HG02852 (cell line): ENCODE measurements around the gene DOCK3.
"Not testable (repeated sequence)": the region's sequence is repeated elsewhere in the genome, so short reads cannot be mapped to it uniquely, and the experiment has no call there.

Experiments
- ATAC-seq: cut with Tn5 transposase; IDR thresholded peaks from one replicate; pipeline ENCODE4 v1.9.1; 2021; ENCODE audit warnings: mild to moderate bottlenecking, moderate library complexity; ENCODE audit not compliant: unreplicated experiment

DOCK3 gene

GRCh38 chr3:51083490-51083889 is 408.8 kb downstream of the DOCK3 start:
- no peak for ATAC-seq

- ATAC-seq: not testable (repeated sequence)
These were observed 417.4 kb downstream of the DOCK3 start for GRCh38 chr3:51092141-51092540.

GRCh38 chr3:51094838-51095237 is 420.1 kb downstream of the DOCK3 start:
- not testable (repeated sequence) for ATAC-seq

- no peak for ATAC-seq
These were observed 425.2 kb downstream of the DOCK3 start for GRCh38 chr3:51099794-51100535.

DNA sequence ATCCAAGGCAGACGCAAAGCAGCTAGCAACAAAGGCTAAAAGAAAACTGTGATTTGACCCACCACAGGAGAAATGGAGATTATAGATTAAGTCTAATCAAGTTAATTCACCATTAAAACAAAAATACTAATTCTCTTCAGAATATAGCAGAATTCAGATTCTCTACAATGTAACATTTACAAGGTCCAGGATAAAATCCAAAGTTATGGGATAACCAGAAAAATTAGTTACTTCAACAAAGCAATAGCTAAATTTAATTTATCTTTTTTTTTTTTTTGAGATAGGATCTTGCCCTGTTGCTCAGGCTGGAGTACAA is 425.8 kb downstream of the DOCK3 start:
- no peak for ATAC-seq

GRCh38 chr3:51102396-51102795 is 427.7 kb downstream of the DOCK3 start:
- no peak for ATAC-seq

- ATAC-seq: no peak
These were observed 431.6 kb downstream of the DOCK3 start for GRCh38 chr3:51106242-51106876.

GRCh38 chr3:51110586-51110985 is 435.9 kb downstream of the DOCK3 start:
- no peak for ATAC-seq

- ATAC-seq: no peak
These were observed 448.2 kb downstream of the DOCK3 start for GRCh38 chr3:51122944-51123343.

- no peak for ATAC-seq
These were observed 448.8 kb downstream of the DOCK3 start for GRCh38 chr3:51123531-51123930.

- ATAC-seq: not testable (repeated sequence)
These were observed 456.9 kb downstream of the DOCK3 start for GRCh38 chr3:51131607-51132006.

GRCh38 chr3:51137715-51138114 is 463.0 kb downstream of the DOCK3 start:
- no peak for ATAC-seq

GRCh38 chr3:51139616-51140015 is 464.9 kb downstream of the DOCK3 start:
- no peak for ATAC-seq

GRCh38 chr3:51141573-51141972 is 466.8 kb downstream of the DOCK3 start:
- ATAC-seq: no peak

DNA sequence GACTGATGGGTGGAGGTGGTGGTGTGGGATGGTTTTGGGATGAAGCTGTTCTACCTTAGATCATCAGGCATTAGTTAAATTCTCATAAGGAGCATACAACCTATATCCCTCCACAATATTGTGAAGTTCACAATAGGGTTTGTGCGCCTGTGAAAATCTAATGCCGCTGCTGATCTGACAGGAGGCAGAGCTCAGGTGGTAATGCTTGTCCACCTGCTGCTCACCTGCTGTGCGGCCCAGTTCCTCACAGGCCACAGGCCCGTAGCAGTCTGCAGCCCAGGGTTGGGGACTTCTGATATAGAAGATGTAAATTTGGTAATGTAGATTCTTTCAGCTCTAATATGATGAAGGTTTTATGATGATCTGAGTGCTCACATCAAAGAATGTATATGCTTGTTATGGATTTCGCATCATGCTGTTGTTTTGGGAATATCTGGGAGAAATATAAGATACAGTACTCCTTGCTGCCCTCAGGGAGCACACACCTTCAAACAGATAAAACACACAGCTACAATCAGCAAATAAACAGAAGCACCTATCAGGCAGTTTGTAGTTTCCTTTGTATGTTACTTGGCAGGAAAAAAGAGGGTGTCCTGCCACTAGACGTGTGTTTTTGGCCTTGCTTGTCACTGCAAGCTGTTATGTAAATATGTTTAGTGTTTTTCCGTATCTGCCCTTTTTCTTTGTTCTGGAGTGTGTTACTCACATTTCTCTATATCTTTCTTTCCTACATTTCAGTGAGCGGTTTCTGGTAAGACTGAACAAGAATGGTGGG is 471.3 kb downstream of the DOCK3 start:
- ATAC-seq: no peak

DNA sequence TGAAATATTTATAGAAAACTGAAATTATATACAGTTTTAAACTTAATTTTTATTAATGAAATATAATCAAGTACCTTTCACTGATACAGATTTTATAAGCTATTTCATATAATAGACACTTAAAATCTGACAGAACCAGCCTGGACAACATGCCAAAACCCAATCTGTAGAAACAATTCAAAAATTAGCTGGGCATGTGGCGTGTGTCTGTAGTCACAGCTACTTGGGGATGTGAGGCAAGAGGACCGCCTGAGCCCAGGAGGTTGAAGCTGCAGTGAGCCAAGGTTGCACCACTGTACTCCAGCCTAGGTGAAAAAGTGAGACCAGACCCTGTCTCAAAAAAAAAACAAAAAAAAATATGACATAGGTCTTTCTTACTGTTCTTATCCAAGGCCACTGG is 472.1 kb downstream of the DOCK3 start:
- ATAC-seq: no peak

DNA sequence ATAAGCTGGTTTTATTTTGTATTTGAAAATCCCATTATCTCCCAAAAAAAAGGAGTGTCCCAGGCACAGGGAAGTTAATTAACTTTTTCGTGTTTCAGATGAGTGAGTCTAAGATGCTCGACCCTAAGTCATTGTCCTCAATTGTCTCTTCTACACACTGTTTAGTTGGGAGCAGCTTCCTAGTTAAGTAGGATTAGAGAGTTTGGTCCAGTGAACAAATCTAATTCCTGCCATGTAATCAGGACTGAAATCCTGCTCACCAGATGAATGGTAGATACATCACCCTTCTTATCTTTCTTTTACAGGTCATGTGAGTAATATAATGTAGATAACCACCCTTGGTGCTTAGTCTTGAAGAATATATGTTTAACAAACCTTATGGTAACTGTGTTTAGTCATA is 481.4 kb downstream of the DOCK3 start:
- ATAC-seq: no peak

DNA sequence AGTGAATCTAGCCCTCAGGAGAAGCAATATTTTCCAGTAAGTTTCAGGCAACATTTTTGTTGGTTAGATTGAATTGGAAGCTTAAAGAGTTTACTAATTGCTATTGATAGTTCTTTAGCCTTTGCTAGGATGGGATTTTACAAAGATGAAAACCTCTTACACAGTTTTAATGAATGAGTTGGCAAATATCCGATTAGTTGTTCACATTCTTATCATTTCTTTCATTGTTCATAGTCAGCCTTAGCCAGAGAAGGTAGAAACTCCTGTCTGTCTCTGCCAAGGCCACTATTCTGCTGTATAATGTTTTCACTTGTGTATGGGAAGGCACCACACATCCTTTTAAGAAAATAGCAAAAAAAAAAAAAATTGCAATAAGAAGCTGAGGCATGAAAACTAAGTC is 488.3 kb downstream of the DOCK3 start:
- ATAC-seq: no peak

- no peak for ATAC-seq
These were observed 499.0 kb downstream of the DOCK3 start for GRCh38 chr3:51173518-51174271.

DNA sequence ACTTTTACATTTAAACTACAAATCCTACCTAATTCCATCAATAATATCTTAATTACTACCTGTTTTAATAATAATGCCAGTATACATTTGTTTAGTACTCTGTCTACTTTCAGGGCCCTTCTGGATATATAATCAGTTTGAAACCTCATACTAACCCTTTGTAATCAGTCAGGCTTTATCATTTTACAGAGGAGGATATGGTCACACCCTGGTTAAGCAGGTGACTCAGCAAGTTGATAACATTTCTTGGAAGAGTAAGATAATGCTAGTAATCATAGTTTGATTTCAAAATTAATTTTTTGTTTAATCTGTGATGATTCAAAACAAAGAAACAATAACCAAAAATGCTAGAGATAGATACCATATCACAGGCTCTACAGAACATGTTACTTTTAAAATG is 502.2 kb downstream of the DOCK3 start:
- ATAC-seq: no peak

DNA sequence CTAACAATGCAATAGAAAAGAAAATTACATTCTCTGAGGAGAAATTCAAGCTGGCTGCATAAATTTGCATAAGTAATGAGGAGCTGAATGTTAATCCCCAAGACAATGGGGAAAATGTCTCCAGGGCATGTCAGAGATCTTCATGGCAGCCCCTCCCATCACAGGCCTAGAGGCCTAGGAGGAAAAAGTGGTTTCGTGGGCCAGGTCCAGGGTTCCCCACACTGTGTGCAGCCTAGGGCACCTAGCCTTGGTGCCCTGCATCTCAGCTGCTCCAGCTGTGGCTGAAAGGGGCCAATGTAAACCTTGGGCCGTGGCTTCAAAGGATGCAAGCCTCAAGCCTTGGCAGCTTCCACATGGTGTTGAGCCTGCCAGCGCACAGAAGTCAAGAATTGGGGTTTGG is 511.7 kb downstream of the DOCK3 start:
- ATAC-seq: not testable (repeated sequence)
